ENCODE measurements around the gene IRF2BP1.

The IRF2BP1 gene

DNA sequence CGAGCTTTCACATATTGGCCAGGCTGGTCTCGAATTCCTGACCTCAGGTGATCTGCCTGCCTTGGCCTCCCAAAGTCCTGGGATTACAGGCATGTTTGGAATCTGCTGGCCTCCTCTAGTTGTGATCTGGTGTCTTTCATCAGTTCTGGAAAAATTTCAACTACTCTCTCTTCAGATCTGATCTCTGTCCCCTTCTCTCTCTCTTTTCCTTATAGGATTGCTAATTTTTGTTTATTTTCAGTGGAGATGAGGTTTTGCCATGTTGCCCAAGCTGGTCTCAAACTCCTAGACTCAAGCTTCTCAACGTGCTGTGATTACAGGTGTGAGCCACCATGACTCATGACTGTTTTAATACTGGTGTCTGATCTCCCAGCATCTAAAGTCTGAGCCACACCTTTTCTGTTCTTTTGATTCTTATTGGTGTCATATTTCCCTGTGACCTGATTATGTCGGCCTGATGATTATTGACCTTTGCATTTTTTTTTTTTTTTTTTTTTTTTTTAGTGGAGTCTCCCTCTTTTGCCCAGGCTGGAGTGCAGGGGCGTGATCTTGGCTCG lies 39.0 kb upstream of the IRF2BP1 start:
- no peak overlapping the region for H4K8ac ChIP-seq (ENCODE audit: low read depth, low read length)
- no peak for DNase-seq (ENCODE audit: low spot score)
- no peak overlapping the region for H2BK5ac ChIP-seq (ENCODE audit: low read length)
- no peak overlapping the region for H3K27ac ChIP-seq (replicated peaks; ENCODE audit: low read length)
- no peak overlapping the region for H3K9ac ChIP-seq (ENCODE audit: low read depth, low read length, poor library complexity)
- H3K18ac ChIP-seq (ENCODE audit: low read length) = no peak overlapping the region
- no CpG with 5 or more reads among the region's 6 CpGs for WGBS, 2 donors (ENCODE audit: extremely low coverage in 2 of 2, insufficient read length in 2 of 2, insufficient replicate concordance in 1 of 2)
- no peak overlapping the region for H3K23ac ChIP-seq (ENCODE audit: low read depth, low read length, poor library complexity)
- no peak overlapping the region for H3K4me2 ChIP-seq (ENCODE audit: insufficient read depth, low read length, poor library complexity, severe bottlenecking)
- no peak overlapping the region for H2AK5ac ChIP-seq (ENCODE audit: low read depth, low read length)
- no peaks in the 10 kb centered on the region for H3K27me3 ChIP-seq (ENCODE audit: control insufficient read depth in 3 of 3, insufficient read depth in 3 of 3, low read depth in 1 of 3, low read length in 3 of 3)
- H2AFZ ChIP-seq (ENCODE audit: low read length) = no peak overlapping the region
- H2BK120ac ChIP-seq (ENCODE audit: low read depth, low read length) = no peak overlapping the region
- H2BK12ac ChIP-seq (ENCODE audit: low read length) = no peak overlapping the region
- H3K79me1 ChIP-seq (ENCODE audit: low read depth, low read length) = no peaks in the 10 kb centered on the region
- peaks cover 9 to 12% of the 10 kb centered on the region in 2 donors for H3K4me1 ChIP-seq (ENCODE audit: control insufficient read depth in 2 of 2, insufficient read depth in 1 of 2, low read depth in 1 of 2, low read length in 2 of 2)
- no peak overlapping the region for H2BK15ac ChIP-seq (ENCODE audit: low read length)
- peaks cover 0 to 3% of the 10 kb centered on the region in 2 donors for H3K9me3 ChIP-seq (replicated peaks in 1 of 2; ENCODE audit: control insufficient read depth in 2 of 2, insufficient read depth in 1 of 2, low read depth in 1 of 2, low read length in 2 of 2)
- no peak overlapping the region for H4K91ac ChIP-seq (ENCODE audit: low read depth, low read length, poor library complexity)
- H3K14ac ChIP-seq (ENCODE audit: low read length) = no peak overlapping the region
- H3K4ac ChIP-seq (ENCODE audit: low read length) = no peak overlapping the region
- no peaks in the 10 kb centered on the region for H3K36me3 ChIP-seq (replicated peaks in 1 of 2; ENCODE audit: control insufficient read depth in 2 of 2, insufficient read depth in 2 of 2, low read length in 2 of 2)
- H3K4me3 ChIP-seq (ENCODE audit: low read length in 2 of 2) = no peak overlapping the region

DNA sequence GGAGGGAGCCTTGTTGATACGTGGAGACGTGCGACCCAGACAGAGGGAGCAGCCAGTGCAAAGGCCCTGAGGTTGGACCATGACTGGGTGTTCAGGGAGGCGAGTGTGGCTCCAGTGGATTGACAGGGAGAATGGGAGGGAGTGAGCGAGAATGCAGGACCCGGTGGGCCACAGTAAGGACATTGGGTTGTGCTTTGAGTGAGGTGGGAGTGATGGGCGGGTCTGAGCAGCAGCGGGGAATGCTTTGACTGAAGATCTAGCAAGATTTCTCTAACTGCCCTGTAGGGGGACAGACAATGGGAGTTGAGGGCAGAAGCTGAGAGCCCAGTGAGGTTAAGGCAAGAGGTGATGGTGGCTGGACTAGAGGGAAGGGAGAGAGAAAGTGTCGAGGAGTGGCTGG lies 36.3 kb upstream of the IRF2BP1 start:
- Histone ChIP-seq H3K9ac (ENCODE audit: low read depth, low read length, poor library complexity) (peak overlapping the region; percentile 50), H3K14ac (ENCODE audit: low read length) (no peak overlapping the region), H3K23ac (ENCODE audit: low read depth, low read length, poor library complexity) (no peak overlapping the region), H3K27me3 (ENCODE audit: control insufficient read depth in 3 of 3, insufficient read depth in 3 of 3, low read depth in 1 of 3, low read length in 3 of 3) (no peaks in the 10 kb centered on the region), H4K91ac (ENCODE audit: low read depth, low read length, poor library complexity) (no peak overlapping the region), H2BK12ac (ENCODE audit: low read length) (peak overlapping the region; percentile 46), H2BK5ac (ENCODE audit: low read length) (no peak overlapping the region), H3K79me1 (ENCODE audit: low read depth, low read length) (no peaks in the 10 kb centered on the region), H4K8ac (ENCODE audit: low read depth, low read length) (no peak overlapping the region), H2AK5ac (ENCODE audit: low read depth, low read length) (no peak overlapping the region), H3K4ac (ENCODE audit: low read length) (no peak overlapping the region), H3K9me3 (replicated peaks in 1 of 2; ENCODE audit: control insufficient read depth in 2 of 2, insufficient read depth in 1 of 2, low read depth in 1 of 2, low read length in 2 of 2) (peaks cover 0 to 3% of the 10 kb centered on the region in 2 donors), H2BK120ac (ENCODE audit: low read depth, low read length) (no peak overlapping the region), H2BK15ac (ENCODE audit: low read length) (peak overlapping the region; percentile 1), H3K4me3 (ENCODE audit: low read length in 2 of 2) (no peak overlapping the region), H2AFZ (ENCODE audit: low read length) (peak overlapping the region; percentile 67), H3K4me1 (ENCODE audit: control insufficient read depth in 2 of 2, insufficient read depth in 1 of 2, low read depth in 1 of 2, low read length in 2 of 2) (peaks cover 11% of the 10 kb centered on the region in 2 donors), H3K27ac (replicated peaks; ENCODE audit: low read length) (no peak overlapping the region), H3K36me3 (replicated peaks in 1 of 2; ENCODE audit: control insufficient read depth in 2 of 2, insufficient read depth in 2 of 2, low read length in 2 of 2) (no peaks in the 10 kb centered on the region), H3K18ac (ENCODE audit: low read length) (peak overlapping the region; percentile 51), H3K4me2 (ENCODE audit: insufficient read depth, low read length, poor library complexity, severe bottlenecking) (no peak overlapping the region)
- no CpG with 5 or more reads among the region's 9 CpGs for WGBS, 2 donors (ENCODE audit: extremely low coverage in 2 of 2, insufficient read length in 2 of 2, insufficient replicate concordance in 1 of 2)
- DNase-seq (ENCODE audit: low spot score) = no peak

GRCh38 chr19:45920458-45920857 lies 34.5 kb upstream of the IRF2BP1 start:
- no peak overlapping the region for H4K91ac ChIP-seq (ENCODE audit: low read depth, low read length, poor library complexity)
- H3K4ac ChIP-seq (ENCODE audit: low read length) = no peak overlapping the region
- H3K36me3 ChIP-seq (replicated peaks in 1 of 2; ENCODE audit: control insufficient read depth in 2 of 2, insufficient read depth in 2 of 2, low read length in 2 of 2) = no peaks in the 10 kb centered on the region
- no peaks in the 10 kb centered on the region for H3K9me3 ChIP-seq (replicated peaks in 1 of 2; ENCODE audit: control insufficient read depth in 2 of 2, insufficient read depth in 1 of 2, low read depth in 1 of 2, low read length in 2 of 2)
- no peak overlapping the region for H2BK5ac ChIP-seq (ENCODE audit: low read length)
- DNase-seq (ENCODE audit: low spot score) = no peak
- no peak overlapping the region for H3K18ac ChIP-seq (ENCODE audit: low read length)
- H3K27ac ChIP-seq (replicated peaks; ENCODE audit: low read length) = no peak overlapping the region
- H3K4me1 ChIP-seq (ENCODE audit: control insufficient read depth in 2 of 2, insufficient read depth in 1 of 2, low read depth in 1 of 2, low read length in 2 of 2) = peaks cover 9 to 11% of the 10 kb centered on the region in 2 donors
- no peak overlapping the region for H2AK5ac ChIP-seq (ENCODE audit: low read depth, low read length)
- no peak overlapping the region for H2BK12ac ChIP-seq (ENCODE audit: low read length)
- H4K8ac ChIP-seq (ENCODE audit: low read depth, low read length) = no peak overlapping the region
- H3K9ac ChIP-seq (ENCODE audit: low read depth, low read length, poor library complexity) = no peak overlapping the region
- H2BK120ac ChIP-seq (ENCODE audit: low read depth, low read length) = no peak overlapping the region
- no peak overlapping the region for H3K4me3 ChIP-seq (ENCODE audit: low read length in 2 of 2)
- H3K79me1 ChIP-seq (ENCODE audit: low read depth, low read length) = no peaks in the 10 kb centered on the region
- H3K27me3 ChIP-seq (ENCODE audit: control insufficient read depth in 3 of 3, insufficient read depth in 3 of 3, low read depth in 1 of 3, low read length in 3 of 3) = no peaks in the 10 kb centered on the region
- H2AFZ ChIP-seq (ENCODE audit: low read length) = peak overlapping the region; percentile 70
- no peak overlapping the region for H3K23ac ChIP-seq (ENCODE audit: low read depth, low read length, poor library complexity)
- peak overlapping the region; percentile 67 for H3K14ac ChIP-seq (ENCODE audit: low read length)
- WGBS, 2 donors (ENCODE audit: extremely low coverage in 2 of 2, insufficient read length in 2 of 2, insufficient replicate concordance in 1 of 2) = no CpG with 5 or more reads among the region's 8 CpGs
- no peak overlapping the region for H2BK15ac ChIP-seq (ENCODE audit: low read length)
- no peak overlapping the region for H3K4me2 ChIP-seq (ENCODE audit: insufficient read depth, low read length, poor library complexity, severe bottlenecking)

DNA sequence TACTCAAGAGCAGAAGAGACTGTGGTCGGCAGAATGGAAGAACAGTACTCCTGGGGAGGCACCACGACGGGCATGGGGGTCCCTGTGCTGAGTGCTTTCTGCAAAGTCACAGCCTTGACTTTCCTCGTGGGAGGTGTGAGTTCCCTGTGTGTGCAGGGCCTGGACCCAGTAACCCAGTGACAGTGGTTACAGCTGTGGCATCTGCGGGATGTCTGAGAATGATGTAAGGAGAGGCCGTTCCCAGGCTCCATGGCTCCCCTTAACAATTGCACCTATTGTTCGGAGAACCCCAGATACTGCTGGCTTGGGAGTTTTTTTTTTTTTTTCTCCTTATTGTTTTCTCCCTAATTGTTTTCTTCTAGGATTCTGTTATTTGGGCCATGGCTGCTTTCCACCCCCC lies 33.7 kb upstream of the IRF2BP1 start:
- Histone ChIP-seq H3K79me1 (ENCODE audit: low read depth, low read length) (no peaks in the 10 kb centered on the region), H4K91ac (ENCODE audit: low read depth, low read length, poor library complexity) (no peak overlapping the region), H3K4me2 (ENCODE audit: insufficient read depth, low read length, poor library complexity, severe bottlenecking) (no peak overlapping the region), H3K14ac (ENCODE audit: low read length) (no peak overlapping the region), H3K4me1 (ENCODE audit: control insufficient read depth in 2 of 2, insufficient read depth in 1 of 2, low read depth in 1 of 2, low read length in 2 of 2) (peaks cover 9 to 11% of the 10 kb centered on the region in 2 donors), H2AK5ac (ENCODE audit: low read depth, low read length) (peak overlapping the region; percentile 45), H3K4ac (ENCODE audit: low read length) (no peak overlapping the region), H3K23ac (ENCODE audit: low read depth, low read length, poor library complexity) (no peak overlapping the region), H2BK120ac (ENCODE audit: low read depth, low read length) (no peak overlapping the region), H3K27ac (replicated peaks; ENCODE audit: low read length) (peak overlapping the region; percentile 24), H3K9me3 (replicated peaks in 1 of 2; ENCODE audit: control insufficient read depth in 2 of 2, insufficient read depth in 1 of 2, low read depth in 1 of 2, low read length in 2 of 2) (no peaks in the 10 kb centered on the region), H3K27me3 (ENCODE audit: control insufficient read depth in 3 of 3, insufficient read depth in 3 of 3, low read depth in 1 of 3, low read length in 3 of 3) (no peaks in the 10 kb centered on the region), H4K8ac (ENCODE audit: low read depth, low read length) (no peak overlapping the region), H2BK5ac (ENCODE audit: low read length) (no peak overlapping the region), H3K9ac (ENCODE audit: low read depth, low read length, poor library complexity) (no peak overlapping the region), H2BK12ac (ENCODE audit: low read length) (no peak overlapping the region), H3K4me3 (ENCODE audit: low read length in 2 of 2) (peak overlapping the region in 1 of 2 donors; percentile 44), H3K36me3 (replicated peaks in 1 of 2; ENCODE audit: control insufficient read depth in 2 of 2, insufficient read depth in 2 of 2, low read length in 2 of 2) (no peaks in the 10 kb centered on the region), H2AFZ (ENCODE audit: low read length) (peak overlapping the region; percentile 70), H3K18ac (ENCODE audit: low read length) (peak overlapping the region; percentile 33), H2BK15ac (ENCODE audit: low read length) (peak overlapping the region; percentile 91)
- no CpG with 5 or more reads among the region's 7 CpGs for WGBS, 2 donors (ENCODE audit: extremely low coverage in 2 of 2, insufficient read length in 2 of 2, insufficient replicate concordance in 1 of 2)
- no peak for DNase-seq (ENCODE audit: low spot score)

All from neuronal stem cell (in vitro differentiated cells).